Adrenal gland (tissue), 5 donors: ENCODE results near the gene KMT5C.

Experiments used
- CTCF ChIP-seq, 6 experiments: fragments of 450-650 bp in 4 of 6; fragments of 200-600 bp in 2 of 6; sonication (generic) in 1 of 6; IDR thresholded peaks; 1 replicate in 5 of 6; 2 replicates in 1 of 6; pipeline versions ENCODE4 v1.5.1 to v1.8.0; 2016 to 2021; ENCODE audit warnings: antibody characterized with exemption in 6 of 6, mild to moderate bottlenecking in 2 of 6, moderate library complexity in 1 of 6
- POLR2A ChIP-seq, 2 donors: fragments of 450-650 bp; IDR thresholded peaks; one replicate each; pipeline ENCODE4 v1.6.1; 2017; ENCODE audit warnings: antibody characterized with exemption in 2 of 2, mild to moderate bottlenecking in 2 of 2, moderate library complexity in 1 of 2
- donor health status: DM: no; HTN: no; CAD: no.

DNA sequence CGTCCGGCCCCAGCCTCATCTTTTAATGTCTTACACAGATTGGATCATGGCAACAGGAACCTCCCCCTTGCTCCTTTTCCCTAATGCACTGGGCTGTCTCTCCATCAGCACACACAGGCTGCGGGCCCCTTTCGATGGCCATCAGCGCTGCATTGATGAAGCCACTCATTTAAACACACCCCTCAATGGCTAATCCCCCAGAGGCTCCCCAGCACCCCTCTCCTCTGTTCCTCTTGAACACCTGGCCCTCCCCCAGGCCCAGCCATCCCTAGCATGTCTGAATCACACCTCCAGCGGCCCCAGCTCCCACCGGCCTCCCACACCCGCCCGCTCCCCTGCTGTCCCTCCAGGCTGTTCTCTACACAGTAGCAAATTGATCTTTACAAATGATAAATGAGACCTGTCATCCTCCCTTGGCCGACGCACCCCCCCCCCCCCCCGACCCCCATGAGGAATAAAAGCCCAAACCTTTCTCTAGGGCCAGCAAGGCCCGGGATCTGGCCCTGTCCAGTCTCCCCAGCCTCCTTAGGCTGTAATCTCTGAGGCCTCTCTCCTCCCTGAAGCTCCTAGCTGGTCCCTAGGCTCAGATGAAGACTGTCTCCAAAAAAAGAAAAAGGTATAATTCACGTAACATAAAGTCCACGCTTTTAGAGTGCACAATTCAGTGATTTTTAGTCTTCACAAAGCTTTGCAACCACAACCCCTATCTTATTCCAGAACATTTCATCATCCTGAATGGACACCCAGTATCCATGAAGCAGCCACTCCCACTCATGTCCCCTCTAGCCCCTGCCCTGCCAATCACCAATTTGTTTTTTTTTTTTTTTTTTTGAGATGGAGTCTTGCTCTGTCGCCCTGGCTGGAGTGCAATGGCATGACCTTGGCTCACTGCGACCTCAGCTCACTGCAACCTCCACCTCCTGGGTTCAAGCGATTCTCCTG, 53.4 kb downstream of the KMT5C start:
- TF ChIP-seq CTCF (IDR thresholded peaks at IDR 0.05): no peak
- TF ChIP-seq POLR2A (IDR thresholded peaks at IDR 0.05): no peak
